PC-3 (cell line): ENCODE data around the gene CALCOCO2. TPM values are rescaled to one million over a fixed set of nuclear protein-coding genes. Genes with fewer than 3 reads are reported as not detected.

Experiments used
- ATAC-seq: fragments of 200-7000 bp; cut with Tn5 transposase; 2 replicates; pipeline ENCODE4 v1.9.1; 2020; ENCODE audit warnings: mild to moderate bottlenecking, moderate library complexity
- BruUV-seq: library from RNA; stranded (reverse); fragments of 400-500 nt; replicated peaks from 2 replicates; lab custom pipeline; 2021; lab: Mats Ljungman, UMichigan
- CTCF ChIA-PET: fragments of 300-600 bp; sonication (Branson Sonifier 250); formaldehyde crosslinking; loops from one replicate; lab custom pipeline; 2022; ENCODE audit warnings: antibody characterized with exemption; lab: Charles Lee
- POLR2A ChIA-PET: fragments of 300-600 bp; sonication (Branson Sonifier 250); formaldehyde crosslinking; loops from one replicate; lab custom pipeline; 2022; ENCODE audit warnings: antibody characterized with exemption; ENCODE audit not compliant: unreplicated experiment; lab: Charles Lee
- DNase-seq: peaks from one replicate; pipeline ENCODE4 v3.0.0-alpha.2; 2015
- H2AFZ ChIP-seq: fragments of 300-600 bp; sonication (generic); 2 replicates; pipeline ENCODE4 v1.6.0; 2016; ENCODE audit warnings: antibody characterized with exemption, low read length
- H3F3A ChIP-seq: fragments of 300-600 bp; sonication (generic); one replicate; pipeline ENCODE4 v1.6.0; 2017; ENCODE audit warnings: antibody characterized with exemption, low read length, control low read depth, mild to moderate bottlenecking; ENCODE audit not compliant: unreplicated experiment
- H3K27ac ChIP-seq: fragments of 300-600 bp; sonication (generic); 2 replicates; pipeline ENCODE4 v1.5.1; 2016; ENCODE audit warnings: mild to moderate bottlenecking, low read length
- H3K27me3 ChIP-seq: fragments of 300-600 bp; sonication (generic); 2 replicates; pipeline ENCODE4 v1.6.1; 2016; ENCODE audit warnings: low read length, mixed read lengths
- H3K36me3 ChIP-seq: fragments of 300-600 bp; sonication (generic); 2 replicates; pipeline ENCODE4 v1.6.1; 2016; ENCODE audit warnings: low read depth, mixed run types, low read length, mixed read lengths
- H3K4me1 ChIP-seq: fragments of 300-600 bp; sonication (generic); 2 replicates; pipeline ENCODE4 v1.5.1; 2016; ENCODE audit warnings: low read length; ENCODE audit not compliant: insufficient read depth
- H3K4me2 ChIP-seq: fragments of 300-600 bp; sonication (generic); 2 replicates; pipeline ENCODE4 v1.6.0; 2016; ENCODE audit warnings: low read length
- H3K4me3 ChIP-seq: fragments of 300-600 bp; sonication (generic); 2 replicates; pipeline ENCODE4 v1.5.1; 2016; ENCODE audit warnings: mild to moderate bottlenecking, low read length, mixed read lengths
- H3K79me2 ChIP-seq: fragments of 300-600 bp; sonication (generic); 2 replicates; pipeline ENCODE4 v1.6.1; 2017; ENCODE audit warnings: low read length, mixed read lengths
- H3K9ac ChIP-seq: fragments of 300-600 bp; sonication (generic); 2 replicates; pipeline ENCODE4 v1.6.0; 2016; ENCODE audit warnings: mild to moderate bottlenecking, low read length
- H3K9me2 ChIP-seq: fragments of 300-600 bp; sonication (generic); replicated peaks from 2 replicates; pipeline ENCODE4 v1.6.1; 2016; ENCODE audit warnings: mixed run types, low read length, mixed read lengths
- H3K9me3 ChIP-seq: fragments of 300-600 bp; sonication (generic); 2 replicates; pipeline ENCODE4 v1.6.1; 2016; ENCODE audit warnings: low read length, mixed read lengths
- H4K20me1 ChIP-seq: fragments of 300-600 bp; sonication (generic); 2 replicates; pipeline ENCODE4 v1.6.1; 2016; ENCODE audit warnings: low read length, mixed read lengths
- CTCF ChIP-seq: fragments of 300-600 bp; sonication (generic); conservative IDR thresholded peaks from 2 replicates; pipeline ENCODE4 v1.5.1; 2017; ENCODE audit warnings: antibody characterized with exemption, low read depth, mild to moderate bottlenecking, low read length
- EZH2 ChIP-seq: fragments of 300-600 bp; sonication (generic); IDR thresholded peaks from one replicate; pipeline ENCODE4 v1.6.1; 2017; ENCODE audit warnings: antibody characterized with exemption, mild to moderate bottlenecking, low read length; ENCODE audit not compliant: unreplicated experiment
- EZH2phosphoT487 ChIP-seq: fragments of 300-600 bp; sonication (generic); IDR thresholded peaks from 2 replicates; pipeline ENCODE4 v1.6.1; 2018; ENCODE audit warnings: mild to moderate bottlenecking, antibody characterized with exemption, low read length, borderline replicate concordance
- intact Hi-C: fragments of 100-400 bp; cut with micrococcal nuclease; formaldehyde crosslinking; loops from 2 replicates; pipeline ENCODE4 v1.9.0; 2023
- total RNA-seq: library from RNA; depleted of rRNA; stranded (reverse); fragments of >200 nt; gene quantifications from 2 replicates; pipeline ENCODE4 v1.2.3, GENCODE V29; 2014

The CALCOCO2 gene
- total RNA-seq, 1 experiment from 2014 or later = 47.2 TPM

- Histone ChIP-seq H3K27me3 (no peaks in the 10 kb centered on the region), H3K9me3 (no peaks in the 10 kb centered on the region), H3K4me1 (peaks cover 4% of the 10 kb centered on the region; the same call in 1 of the 2 replicates), H3F3A (no peaks in the 10 kb centered on the region), H4K20me1 (no peaks in the 10 kb centered on the region), H3K9ac (no peak overlapping the region), H2AFZ (no peak overlapping the region), H3K27ac (no peak overlapping the region), H3K36me3 (no peaks in the 10 kb centered on the region), H3K79me2 (no peaks in the 10 kb centered on the region), H3K4me2 (no peak overlapping the region), H3K4me3 (no peak overlapping the region), H3K9me2 (no peaks in the 10 kb centered on the region)
- ChIA-PET POLR2A (no interaction called here), CTCF (interaction anchor here (1.0 kb wide), 1 partner anchor 10 kb away, joined by 3 read pairs; no protein-coding TSS in a partner anchor)
- TF ChIP-seq EZH2 (no peak), CTCF (no peak), EZH2phosphoT487 (no peak)
- DNase-seq (no peak), ATAC-seq (no peak)
- no TSS peak for BruUV-seq
- intact Hi-C loops = no loop called here
These were observed 38.2 kb downstream of the CALCOCO2 start for GRCh38 chr17:48868916-48869500.

GRCh38 chr17:48869821-48870318, 39.0 kb downstream of the CALCOCO2 start:
- Histone ChIP-seq H3K27me3 (no peaks in the 10 kb centered on the region), H3F3A (no peaks in the 10 kb centered on the region), H3K9me2 (no peaks in the 10 kb centered on the region), H3K9me3 (no peaks in the 10 kb centered on the region), H3K4me1 (peaks cover 4% of the 10 kb centered on the region; the same call in 1 of the 2 replicates), H3K4me2 (no peak overlapping the region), H3K79me2 (no peaks in the 10 kb centered on the region), H3K4me3 (no peak overlapping the region), H4K20me1 (no peaks in the 10 kb centered on the region), H3K9ac (no peak overlapping the region), H2AFZ (no peak overlapping the region), H3K27ac (no peak overlapping the region), H3K36me3 (no peaks in the 10 kb centered on the region)
- ChIA-PET POLR2A (no interaction called here), CTCF (interaction anchor here (1.0 kb wide), 1 partner anchor 9 kb away, joined by 3 read pairs; no protein-coding TSS in a partner anchor)
- DNase-seq (no peak), ATAC-seq (no peak)
- TF ChIP-seq EZH2phosphoT487 = no peak
- no peak for TF ChIP-seq EZH2
- TF ChIP-seq CTCF = no peak
- intact Hi-C loops = no loop called here
- BruUV-seq = no TSS peak

- ATAC-seq = no peak
- H3K27me3 ChIP-seq = no peaks in the 10 kb centered on the region
- no peak overlapping the region for H3K27ac ChIP-seq
- intact Hi-C loops = no loop called here
- H3K4me3 ChIP-seq = no peak overlapping the region
- DNase-seq = no peak
- no peaks in the 10 kb centered on the region for H3K9me2 ChIP-seq
- no peaks in the 10 kb centered on the region for H4K20me1 ChIP-seq
- peaks cover 4% of the 10 kb centered on the region; the same call in 1 of the 2 replicates for H3K4me1 ChIP-seq
- no peak overlapping the region for H3K4me2 ChIP-seq
- POLR2A ChIA-PET = interaction anchor here (0.6 kb wide), 1 partner anchor 72 kb away, joined by 3 read pairs; no protein-coding TSS in a partner anchor
- H3K9me3 ChIP-seq = no peaks in the 10 kb centered on the region
- H2AFZ ChIP-seq = no peak overlapping the region
- no peak overlapping the region for H3K9ac ChIP-seq
- H3K79me2 ChIP-seq = no peaks in the 10 kb centered on the region
- H3K36me3 ChIP-seq = no peaks in the 10 kb centered on the region
- TF ChIP-seq EZH2phosphoT487 (no peak), EZH2 (no peak), CTCF (no peak)
- CTCF ChIA-PET = no interaction called here
- BruUV-seq = no TSS peak
- no peaks in the 10 kb centered on the region for H3F3A ChIP-seq
These were observed 40.3 kb downstream of the CALCOCO2 start for GRCh38 chr17:48871035-48871550.
